Brain microvascular endothelial cell (primary cell): ENCODE measurements around the gene PLXNB3.

Experiments
- DNase-seq: peaks from one replicate; pipeline ENCODE4 v3.0.0-alpha.2; 2020
- H3K27ac ChIP-seq: fragments of 250-450 bp; sonication (Bioruptor Pico); 2 replicates; pipeline ENCODE4 v1.5.1; 2020; ENCODE audit warnings: mild to moderate bottlenecking, moderate library complexity
- H3K27me3 ChIP-seq: fragments of 250-450 bp; sonication (Bioruptor Pico); replicated peaks from 2 replicates; pipeline ENCODE4 v1.5.1; 2020; ENCODE audit warnings: mild to moderate bottlenecking
- H3K36me3 ChIP-seq: fragments of 250-450 bp; sonication (Bioruptor Pico); replicated peaks from 2 replicates; pipeline ENCODE4 v1.5.1; 2020; ENCODE audit warnings: mild to moderate bottlenecking
- H3K4me3 ChIP-seq: 2 replicates; pipeline ENCODE4 v1.5.1; 2011; ENCODE audit warnings: low read depth, mild to moderate bottlenecking, control low read depth, low read length, moderate library complexity
- in situ Hi-C: cut with HindIII; loops from 2 replicates; pipeline ENCODE4 v1.10.0; 2017; ENCODE audit warnings: low sequenced_read_pairs, low pct_ligation_motif_present
- TF ChIP-seq, protein P1 (sequence below): IDR thresholded peaks from 2 replicates; pipeline ENCODE4 v1.5.1; 2011; ENCODE audit warnings: low read depth, mild to moderate bottlenecking, moderate library complexity, low read length, control low read depth, inconsistent platforms; ENCODE audit errors: missing control alignments

Gene PLXNB3

DNA sequence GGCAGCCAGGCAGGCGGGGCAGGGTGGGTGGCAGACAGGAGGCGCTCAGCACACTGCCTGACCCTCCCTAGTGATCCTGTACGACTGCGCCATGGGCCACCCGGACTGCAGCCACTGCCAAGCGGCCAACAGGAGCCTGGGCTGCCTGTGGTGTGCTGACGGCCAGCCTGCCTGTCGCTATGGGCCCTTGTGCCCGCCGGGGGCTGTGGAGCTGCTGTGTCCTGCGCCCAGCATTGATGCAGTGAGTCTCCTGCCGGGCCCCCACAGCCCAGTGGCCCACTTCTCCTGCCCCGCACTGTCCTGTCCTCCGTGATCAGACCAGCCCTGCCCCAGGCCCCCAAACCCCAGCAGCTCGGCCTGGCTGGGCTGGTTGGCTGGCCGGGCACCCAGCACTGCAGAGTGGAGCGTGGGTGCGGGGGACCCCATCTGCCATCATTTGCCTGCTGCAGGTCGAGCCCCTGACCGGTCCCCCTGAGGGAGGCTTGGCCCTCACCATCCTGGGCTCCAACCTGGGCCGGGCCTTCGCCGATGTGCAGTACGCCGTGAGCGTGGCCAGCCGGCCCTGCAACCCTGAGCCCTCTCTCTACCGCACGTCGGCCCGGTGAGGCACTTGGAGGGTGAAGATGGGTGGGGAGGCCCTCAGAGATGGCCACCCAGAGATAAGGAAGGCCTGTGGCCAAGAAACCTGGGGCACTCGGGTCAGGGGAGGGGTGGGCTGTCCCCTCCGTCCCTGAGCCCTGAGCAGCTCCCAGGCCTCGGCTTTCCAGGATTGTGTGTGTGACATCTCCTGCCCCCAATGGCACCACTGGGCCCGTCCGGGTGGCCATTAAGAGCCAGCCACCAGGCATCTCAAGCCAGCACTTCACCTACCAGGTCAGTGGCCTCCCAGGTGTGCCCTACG lies 7.6 kb downstream of the PLXNB3 start:
- no peak for DNase-seq
- no peaks in the 10 kb centered on the region for H3K36me3 ChIP-seq
- in situ Hi-C loops: no loop called here
- TF ChIP-seq, protein P1, sequence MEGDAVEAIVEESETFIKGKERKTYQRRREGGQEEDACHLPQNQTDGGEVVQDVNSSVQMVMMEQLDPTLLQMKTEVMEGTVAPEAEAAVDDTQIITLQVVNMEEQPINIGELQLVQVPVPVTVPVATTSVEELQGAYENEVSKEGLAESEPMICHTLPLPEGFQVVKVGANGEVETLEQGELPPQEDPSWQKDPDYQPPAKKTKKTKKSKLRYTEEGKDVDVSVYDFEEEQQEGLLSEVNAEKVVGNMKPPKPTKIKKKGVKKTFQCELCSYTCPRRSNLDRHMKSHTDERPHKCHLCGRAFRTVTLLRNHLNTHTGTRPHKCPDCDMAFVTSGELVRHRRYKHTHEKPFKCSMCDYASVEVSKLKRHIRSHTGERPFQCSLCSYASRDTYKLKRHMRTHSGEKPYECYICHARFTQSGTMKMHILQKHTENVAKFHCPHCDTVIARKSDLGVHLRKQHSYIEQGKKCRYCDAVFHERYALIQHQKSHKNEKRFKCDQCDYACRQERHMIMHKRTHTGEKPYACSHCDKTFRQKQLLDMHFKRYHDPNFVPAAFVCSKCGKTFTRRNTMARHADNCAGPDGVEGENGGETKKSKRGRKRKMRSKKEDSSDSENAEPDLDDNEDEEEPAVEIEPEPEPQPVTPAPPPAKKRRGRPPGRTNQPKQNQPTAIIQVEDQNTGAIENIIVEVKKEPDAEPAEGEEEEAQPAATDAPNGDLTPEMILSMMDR: no peak
- no peak overlapping the region for H3K4me3 ChIP-seq
- H3K27ac ChIP-seq: no peak overlapping the region
- H3K27me3 ChIP-seq: no peaks in the 10 kb centered on the region

DNA sequence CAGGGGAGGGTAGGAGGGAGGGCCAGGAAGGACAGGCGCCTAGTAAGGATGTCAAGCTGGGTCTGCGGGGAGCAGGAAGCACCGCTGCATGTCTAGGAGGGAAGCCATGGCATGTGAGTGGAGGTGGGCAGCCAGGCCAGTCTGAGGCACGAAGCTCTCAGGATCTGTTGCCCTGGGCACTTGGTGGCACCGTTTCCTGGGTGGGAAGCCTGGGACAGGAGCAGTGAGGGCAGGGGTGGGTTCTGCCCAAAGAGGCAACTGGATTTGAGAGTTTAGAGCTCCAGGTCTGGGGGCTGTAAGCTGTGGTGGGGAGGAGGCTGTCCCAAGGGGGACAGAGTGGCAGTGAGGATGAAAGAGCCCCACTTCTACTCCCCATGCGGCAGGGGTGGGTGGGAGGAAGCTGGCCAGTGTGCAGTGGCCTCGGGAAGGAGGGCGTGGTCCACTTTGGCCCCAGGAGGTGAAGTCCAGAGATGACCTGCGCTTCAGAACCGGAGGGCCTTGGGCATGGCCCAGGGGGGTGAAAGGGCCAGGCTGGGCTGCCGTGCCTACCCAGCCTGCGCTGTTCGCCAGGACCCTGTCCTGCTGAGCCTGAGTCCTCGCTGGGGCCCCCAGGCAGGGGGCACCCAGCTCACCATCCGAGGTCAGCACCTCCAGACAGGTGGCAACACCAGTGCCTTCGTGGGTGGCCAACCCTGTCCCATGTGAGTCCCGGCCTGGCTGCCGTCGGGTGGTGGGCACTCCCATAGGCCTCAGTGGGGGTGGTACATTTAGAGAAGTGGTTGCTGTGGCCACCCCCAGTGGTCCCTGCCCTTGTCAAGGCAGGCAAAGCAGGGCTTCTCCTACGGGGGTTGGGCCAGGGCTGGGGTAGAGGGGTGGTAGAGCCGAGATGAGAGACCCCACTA lies 8.5 kb downstream of the PLXNB3 start:
- in situ Hi-C loops: no loop called here
- H3K4me3 ChIP-seq: no peak overlapping the region
- DNase-seq: no peak
- H3K36me3 ChIP-seq: no peaks in the 10 kb centered on the region
- no peak overlapping the region for H3K27ac ChIP-seq
- no peaks in the 10 kb centered on the region for H3K27me3 ChIP-seq
- TF ChIP-seq, protein P1: no peak

DNA sequence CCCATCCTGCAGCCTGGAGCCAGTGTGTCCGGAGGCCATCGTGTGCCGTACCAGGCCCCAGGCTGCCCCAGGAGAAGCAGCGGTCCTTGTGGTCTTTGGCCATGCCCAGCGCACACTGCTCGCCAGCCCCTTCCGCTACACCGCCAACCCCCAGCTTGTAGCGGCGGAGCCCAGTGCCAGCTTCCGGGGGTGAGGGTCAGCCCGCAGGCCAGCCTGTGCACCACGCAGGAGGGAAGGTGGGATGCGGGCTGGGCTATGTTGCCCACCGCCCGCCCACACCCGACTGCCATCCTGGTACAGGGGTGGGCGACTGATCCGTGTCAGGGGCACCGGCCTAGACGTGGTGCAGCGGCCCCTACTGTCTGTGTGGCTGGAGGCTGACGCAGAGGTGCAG lies 9.2 kb downstream of the PLXNB3 start:
- TF ChIP-seq, protein P1: no peak
- DNase-seq: no peak
- no peaks in the 10 kb centered on the region for H3K36me3 ChIP-seq
- no peaks in the 10 kb centered on the region for H3K27me3 ChIP-seq
- H3K27ac ChIP-seq: no peak overlapping the region
- in situ Hi-C loops: no loop called here
- H3K4me3 ChIP-seq: no peak overlapping the region

DNA sequence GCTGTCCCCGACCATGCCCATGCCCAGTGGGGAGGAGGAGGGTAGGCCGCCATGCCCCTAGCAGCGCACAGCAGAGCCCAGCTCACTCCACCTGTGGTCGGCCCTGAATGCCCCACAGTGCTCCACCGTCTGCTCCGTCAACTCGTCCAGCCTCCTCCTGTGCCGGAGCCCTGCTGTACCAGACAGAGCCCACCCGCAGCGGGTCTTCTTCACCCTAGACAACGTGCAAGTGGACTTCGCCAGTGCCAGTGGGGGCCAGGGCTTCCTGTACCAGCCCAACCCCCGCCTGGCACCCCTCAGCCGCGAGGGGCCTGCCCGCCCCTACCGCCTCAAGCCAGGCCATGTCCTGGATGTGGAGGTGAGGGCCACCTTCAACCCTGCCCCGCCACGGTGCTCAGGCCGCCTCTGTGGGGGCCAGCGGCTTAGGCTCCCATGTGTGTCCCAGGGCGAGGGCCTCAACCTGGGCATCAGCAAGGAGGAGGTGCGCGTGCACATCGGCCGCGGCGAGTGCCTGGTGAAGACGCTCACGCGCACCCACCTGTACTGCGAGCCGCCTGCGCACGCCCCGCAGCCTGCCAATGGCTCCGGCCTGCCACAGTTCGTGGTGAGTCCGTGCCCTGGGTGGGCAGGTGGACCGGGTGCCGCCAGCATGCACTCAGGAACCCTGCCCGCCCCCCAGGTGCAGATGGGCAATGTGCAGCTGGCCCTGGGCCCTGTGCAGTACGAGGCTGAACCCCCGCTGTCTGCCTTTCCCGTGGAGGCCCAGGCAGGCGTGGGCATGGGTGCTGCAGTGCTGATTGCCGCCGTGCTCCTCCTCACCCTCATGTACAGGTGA lies 9.9 kb downstream of the PLXNB3 start:
- no peaks in the 10 kb centered on the region for H3K27me3 ChIP-seq
- H3K36me3 ChIP-seq: no peaks in the 10 kb centered on the region
- in situ Hi-C loops: no loop called here
- H3K4me3 ChIP-seq: no peak overlapping the region
- no peak for DNase-seq
- H3K27ac ChIP-seq: no peak overlapping the region
- TF ChIP-seq, protein P1: no peak

DNA sequence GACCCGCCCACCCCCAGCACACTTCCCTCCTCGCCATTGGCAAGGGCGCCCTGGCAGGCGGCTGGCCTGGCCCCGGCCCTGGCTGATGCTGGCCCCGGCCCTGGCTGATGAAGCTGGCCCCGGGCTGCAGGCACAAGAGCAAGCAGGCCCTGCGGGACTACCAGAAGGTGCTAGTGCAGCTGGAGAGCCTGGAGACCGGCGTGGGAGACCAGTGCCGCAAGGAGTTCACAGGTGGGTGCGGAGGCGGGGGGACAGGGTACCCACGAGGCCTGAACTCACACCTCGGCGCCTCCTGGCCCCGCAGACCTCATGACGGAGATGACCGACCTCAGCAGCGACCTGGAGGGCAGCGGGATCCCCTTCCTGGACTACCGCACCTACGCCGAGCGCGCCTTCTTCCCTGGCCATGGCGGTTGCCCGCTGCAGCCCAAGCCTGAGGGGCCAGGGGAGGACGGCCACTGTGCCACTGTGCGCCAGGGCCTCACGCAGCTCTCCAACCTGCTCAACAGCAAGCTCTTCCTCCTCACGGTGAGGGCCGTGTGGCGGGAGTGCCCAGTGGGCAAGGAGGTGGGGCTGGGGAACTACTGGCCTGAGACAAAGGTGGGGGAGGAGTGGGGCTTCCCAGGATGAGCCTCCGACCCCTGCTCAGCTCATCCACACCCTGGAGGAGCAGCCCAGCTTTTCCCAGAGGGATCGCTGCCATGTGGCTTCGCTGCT lies 10.7 kb downstream of the PLXNB3 start:
- H3K36me3 ChIP-seq: no peaks in the 10 kb centered on the region

More for the DNA sequence above, 10.7 kb downstream of the PLXNB3 start:
- Histone ChIP-seq H3K4me3 (no peak overlapping the region), H3K27ac (no peak overlapping the region), H3K27me3 (no peaks in the 10 kb centered on the region)
- in situ Hi-C loops: no loop called here
- TF ChIP-seq, protein P1: no peak
- no peak for DNase-seq
